HG03095 (cell line): ENCODE measurements around the gene GATAD1.
"Not testable (repeated sequence)": the region's sequence is repeated elsewhere in the genome, so short reads cannot be mapped to it uniquely, and the experiment has no call there.

Experiments used
- ATAC-seq: cut with Tn5 transposase; IDR thresholded peaks from one replicate; pipeline ENCODE4 v1.9.1; 2021; ENCODE audit warnings: moderate library complexity; ENCODE audit not compliant: unreplicated experiment

Gene GATAD1

GRCh38 chr7:92479146-92479545 lies 31.9 kb downstream of the GATAD1 start:
- ATAC-seq: not testable (repeated sequence)

- not testable (repeated sequence) for ATAC-seq
These were observed 36.3 kb downstream of the GATAD1 start for GRCh38 chr7:92483624-92484023.

GRCh38 chr7:92484226-92484625 lies 36.9 kb downstream of the GATAD1 start:
- not testable (repeated sequence) for ATAC-seq

GRCh38 chr7:92485267-92485892 lies 38.1 kb downstream of the GATAD1 start:
- ATAC-seq: no peak

GRCh38 chr7:92485974-92486373 lies 38.7 kb downstream of the GATAD1 start:
- no peak for ATAC-seq

- no peak for ATAC-seq
These were observed 40.5 kb downstream of the GATAD1 start for GRCh38 chr7:92487804-92488203.

- no peak for ATAC-seq
These were observed 42.4 kb downstream of the GATAD1 start for GRCh38 chr7:92489634-92490033.

- ATAC-seq: no peak
These were observed 49.6 kb downstream of the GATAD1 start for GRCh38 chr7:92496876-92497275.

- ATAC-seq: no peak
These were observed 51.3 kb downstream of the GATAD1 start for GRCh38 chr7:92498557-92498956.

GRCh38 chr7:92503767-92504166 lies 56.5 kb downstream of the GATAD1 start:
- no peak for ATAC-seq

- no peak for ATAC-seq
These were observed 57.3 kb downstream of the GATAD1 start for GRCh38 chr7:92504563-92504962.

- no peak for ATAC-seq
These were observed 59.1 kb downstream of the GATAD1 start for GRCh38 chr7:92506363-92506762.

GRCh38 chr7:92508946-92509345 lies 61.7 kb downstream of the GATAD1 start:
- ATAC-seq: no peak
